ENCODE data around the gene SUN2. TPM values are rescaled to one million over a fixed set of nuclear protein-coding genes. Genes with fewer than 3 reads are reported as not detected.

SUN2 gene
- polyA plus RNA-seq, 3 donors: 50.4 to 72.6 (median 66.3) TPM

Other genes with a start within 250 kb of the SUN2 start
- gene DDX17, start 249.7 kb downstream of the SUN2 start, polyA plus RNA-seq (ENCODE audit: insufficient read length in 3 of 3): 1,000 to 10,000 TPM in 1 of 3 donors, 100 to 1,000 TPM in 2; 809 to 1,117 (median 924) TPM
- gene DMC1, start 185.8 kb downstream of the SUN2 start, polyA plus RNA-seq (ENCODE audit: insufficient read length in 3 of 3): 1 to 10 TPM; 5.6 to 6.1 (median 5.7) TPM
- gene FAM227A, start 99.6 kb downstream of the SUN2 start, polyA plus RNA-seq (ENCODE audit: insufficient read length in 3 of 3): 10 to 100 TPM in 1 of 3 donors, 1 to 10 TPM in 2; 5.9 to 11.6 (median 6.7) TPM
- gene CBY1, start 99.4 kb downstream of the SUN2 start, polyA plus RNA-seq (ENCODE audit: insufficient read length in 3 of 3): 10 to 100 TPM; 56.5 to 62.1 (median 58.4) TPM
- 100 to 1,000 TPM in 1 of 3 donors, 10 to 100 TPM in 2; 74.4 to 107 (median 97.4) TPM for gene TOMM22, start 74.0 kb downstream of the SUN2 start, polyA plus RNA-seq (ENCODE audit: insufficient read length in 3 of 3)
- gene JOSD1, start 55.1 kb downstream of the SUN2 start, polyA plus RNA-seq (ENCODE audit: insufficient read length in 3 of 3): 10 to 100 TPM; 41.5 to 45.3 (median 42.6) TPM
- 10 to 100 TPM; 38.5 to 62.3 (median 51.1) TPM for gene GTPBP1, start 50.1 kb downstream of the SUN2 start, polyA plus RNA-seq (ENCODE audit: insufficient read length in 3 of 3)
- gene DNAL4, start 38.1 kb upstream of the SUN2 start, polyA plus RNA-seq (ENCODE audit: insufficient read length in 3 of 3): 10 to 100 TPM; 32.7 to 39.7 (median 38.3) TPM
- 1 to 10 TPM; 3.7 to 5.5 (median 4.3) TPM for gene NPTXR, start 88.0 kb upstream of the SUN2 start, polyA plus RNA-seq (ENCODE audit: insufficient read length in 3 of 3)
- 10 to 100 TPM; 34.6 to 45.5 (median 44.8) TPM for gene CBX6, start 116.2 kb upstream of the SUN2 start, polyA plus RNA-seq (ENCODE audit: insufficient read length in 3 of 3)
- under 1 TPM; 0.22 to 0.61 (median 0.42) TPM for gene APOBEC3A, start 201.6 kb upstream of the SUN2 start, polyA plus RNA-seq (ENCODE audit: insufficient read length in 3 of 3)
- 1 to 10 TPM; 5.9 to 7.6 (median 6.5) TPM for gene APOBEC3B, start 226.3 kb upstream of the SUN2 start, polyA plus RNA-seq (ENCODE audit: insufficient read length in 3 of 3)

Data from renal cortex interstitium (tissue), 3 donors.